NCI-H2107 treated with DMSO at 0.1 percent for 48 hours (cell line): Measurements from ENCODE around the gene NPFFR1.
"Not testable (repeated sequence)": the region's sequence is repeated elsewhere in the genome, so short reads cannot be mapped to it uniquely, and the experiment has no call there.

Source experiments
- DNase-seq: peaks from one replicate; lab custom pipeline; 2025; ENCODE audit not compliant: unreplicated experiment; lab: John Stamatoyannopoulos, UW

The NPFFR1 gene

GRCh38 chr10:70257816-70258215 is 26.0 kb downstream of the NPFFR1 start:
- DNase-seq: not testable (repeated sequence)

GRCh38 chr10:70256463-70256862 is 27.3 kb downstream of the NPFFR1 start:
- no peak for DNase-seq

GRCh38 chr10:70255329-70256299 is 28.2 kb downstream of the NPFFR1 start:
- DNase-seq: no peak

- no peak for DNase-seq
Measured at GRCh38 chr10:70254778-70255328, 29.0 kb downstream of the NPFFR1 start.

- no peak for DNase-seq
Measured at GRCh38 chr10:70253878-70254765, 29.7 kb downstream of the NPFFR1 start.

- no peak for DNase-seq
Measured at GRCh38 chr10:70250961-70251680, 32.7 kb downstream of the NPFFR1 start.

- no peak for DNase-seq
Measured at GRCh38 chr10:70247360-70247759, 36.4 kb downstream of the NPFFR1 start.

GRCh38 chr10:70241081-70241480 is 42.7 kb downstream of the NPFFR1 start:
- DNase-seq: no peak

GRCh38 chr10:70239986-70240385 is 43.8 kb downstream of the NPFFR1 start:
- DNase-seq: not testable (repeated sequence)

- DNase-seq: not testable (repeated sequence)
Measured at GRCh38 chr10:70239077-70239976, 44.5 kb downstream of the NPFFR1 start.

- not testable (repeated sequence) for DNase-seq
Measured at GRCh38 chr10:70237958-70238536, 45.8 kb downstream of the NPFFR1 start.

- DNase-seq: no peak
Measured at GRCh38 chr10:70234668-70235447, 48.9 kb downstream of the NPFFR1 start.

- DNase-seq: no peak
Measured at GRCh38 chr10:70233939-70234300, 49.9 kb downstream of the NPFFR1 start.

- DNase-seq: peak; percentile 49
Measured at GRCh38 chr10:70233109-70233938, 50.5 kb downstream of the NPFFR1 start, which contains the start of gene PPA1. TSS of gene PPA1 (minus strand) at chr10:70233429. CDS start at chr10:70233327, 102 bp downstream.

- no peak for DNase-seq
Measured at GRCh38 chr10:70232859-70233108, 51.0 kb downstream of the NPFFR1 start.

GRCh38 chr10:70232155-70232858 is 51.5 kb downstream of the NPFFR1 start:
- no peak for DNase-seq

- no peak for DNase-seq
Measured at GRCh38 chr10:70228491-70228890, 55.3 kb downstream of the NPFFR1 start.
